K562 (cell line): ENCODE data around the gene ARHGAP28.

Experiments used
- BMI1 ChIP-seq: fragments of 150-350 bp; IDR thresholded peaks from 2 replicates; pipeline ENCODE4 v1.6.1; 2014; ENCODE audit warnings: low read length
- FOXP1 ChIP-seq: sonication (generic); formaldehyde crosslinking; IDR thresholded peaks from 2 replicates; pipeline ENCODE4 v1.8.0; 2022; ENCODE audit warnings: mild to moderate bottlenecking, missing genetic modification reagents
- KLF16 ChIP-seq: IDR thresholded peaks from 2 replicates; pipeline ENCODE4 v1.6.1; 2016; ENCODE audit warnings: antibody characterized with exemption
- RNF2 ChIP-seq: sonication (generic); IDR thresholded peaks from 2 replicates; pipeline ENCODE4 v1.6.1; 2016
- RNF219 ChIP-seq: fragments of 250-450 bp; sonication (Bioruptor Pico); IDR thresholded peaks from 2 replicates; pipeline ENCODE4 v1.5.0; 2022; ENCODE audit warnings: mild to moderate bottlenecking
- SREBF2 ChIP-seq: sonication (generic); formaldehyde crosslinking; IDR thresholded peaks from 2 replicates; pipeline ENCODE4 v1.4.0; 2020; ENCODE audit warnings: mild to moderate bottlenecking, missing genetic modification reagents
- TCF7 ChIP-seq: sonication (generic); IDR thresholded peaks from 2 replicates; pipeline ENCODE4 v1.6.1; 2016; ENCODE audit warnings: antibody characterized with exemption, borderline replicate concordance
- ZBTB7A ChIP-seq: IDR thresholded peaks from 2 replicates; pipeline ENCODE4 v1.6.1; 2011; ENCODE audit warnings: low read depth, mild to moderate bottlenecking, low read length, moderate library complexity, borderline replicate concordance; ENCODE audit not compliant: control insufficient read depth
- TF ChIP-seq, protein P1 (sequence below), 2 experiments: fragments of 450-650 bp; formaldehyde crosslinking in 1 of 2; IDR thresholded peaks; 2 replicates each; pipeline versions ENCODE4 v1.4.0 to v1.6.1; 2014 to 2020; ENCODE audit warnings: mild to moderate bottlenecking in 2 of 2, borderline replicate concordance in 1 of 2, low read depth in 1 of 2

GRCh38 chr18:6877288-6877687 is 147.8 kb downstream of the ARHGAP28 start:
- TF ChIP-seq ZBTB7A (no peak), RNF219 (no peak), BMI1 (no peak), FOXP1 (CRISPR knock-in tag) (no peak), RNF2 (no peak), SREBF2 (CRISPR knock-in tag) (no peak), TCF7 (no peak), KLF16 (no peak)
- TF ChIP-seq, protein P1, sequence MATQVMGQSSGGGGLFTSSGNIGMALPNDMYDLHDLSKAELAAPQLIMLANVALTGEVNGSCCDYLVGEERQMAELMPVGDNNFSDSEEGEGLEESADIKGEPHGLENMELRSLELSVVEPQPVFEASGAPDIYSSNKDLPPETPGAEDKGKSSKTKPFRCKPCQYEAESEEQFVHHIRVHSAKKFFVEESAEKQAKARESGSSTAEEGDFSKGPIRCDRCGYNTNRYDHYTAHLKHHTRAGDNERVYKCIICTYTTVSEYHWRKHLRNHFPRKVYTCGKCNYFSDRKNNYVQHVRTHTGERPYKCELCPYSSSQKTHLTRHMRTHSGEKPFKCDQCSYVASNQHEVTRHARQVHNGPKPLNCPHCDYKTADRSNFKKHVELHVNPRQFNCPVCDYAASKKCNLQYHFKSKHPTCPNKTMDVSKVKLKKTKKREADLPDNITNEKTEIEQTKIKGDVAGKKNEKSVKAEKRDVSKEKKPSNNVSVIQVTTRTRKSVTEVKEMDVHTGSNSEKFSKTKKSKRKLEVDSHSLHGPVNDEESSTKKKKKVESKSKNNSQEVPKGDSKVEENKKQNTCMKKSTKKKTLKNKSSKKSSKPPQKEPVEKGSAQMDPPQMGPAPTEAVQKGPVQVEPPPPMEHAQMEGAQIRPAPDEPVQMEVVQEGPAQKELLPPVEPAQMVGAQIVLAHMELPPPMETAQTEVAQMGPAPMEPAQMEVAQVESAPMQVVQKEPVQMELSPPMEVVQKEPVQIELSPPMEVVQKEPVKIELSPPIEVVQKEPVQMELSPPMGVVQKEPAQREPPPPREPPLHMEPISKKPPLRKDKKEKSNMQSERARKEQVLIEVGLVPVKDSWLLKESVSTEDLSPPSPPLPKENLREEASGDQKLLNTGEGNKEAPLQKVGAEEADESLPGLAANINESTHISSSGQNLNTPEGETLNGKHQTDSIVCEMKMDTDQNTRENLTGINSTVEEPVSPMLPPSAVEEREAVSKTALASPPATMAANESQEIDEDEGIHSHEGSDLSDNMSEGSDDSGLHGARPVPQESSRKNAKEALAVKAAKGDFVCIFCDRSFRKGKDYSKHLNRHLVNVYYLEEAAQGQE (IDR thresholded peaks at IDR 0.05; ENCODE audit: borderline replicate concordance), result no peak
- TF ChIP-seq, protein P1 (CRISPR knock-in tag; IDR thresholded peaks at IDR 0.05; ENCODE audit: low read depth), result no peak
